Subcutaneous adipose tissue (tissue), 4 donors: ENCODE data around the gene PPIL3. TPM values are rescaled to one million over a fixed set of nuclear protein-coding genes. Genes with fewer than 3 reads are reported as not detected.

ENCODE experiments used
- total RNA-seq, 4 donors: library from RNA; depleted of rRNA; stranded (reverse); fragments of >200 nt; gene quantifications; one replicate each; pipeline ENCODE4 v1.1.0, GENCODE V29; 2016
- TF ChIP-seq, protein P1 (sequence below): fragments of 450-650 bp; IDR thresholded peaks from one replicate; pipeline ENCODE4 v1.5.1; 2016; ENCODE audit warnings: low read depth, mild to moderate bottlenecking, control low read depth, antibody characterized with exemption, moderate library complexity

PPIL3 gene
- total RNA-seq, 4 donors from 2014 or later: 13.6 to 34.6 (median 28.0) TPM

DNA sequence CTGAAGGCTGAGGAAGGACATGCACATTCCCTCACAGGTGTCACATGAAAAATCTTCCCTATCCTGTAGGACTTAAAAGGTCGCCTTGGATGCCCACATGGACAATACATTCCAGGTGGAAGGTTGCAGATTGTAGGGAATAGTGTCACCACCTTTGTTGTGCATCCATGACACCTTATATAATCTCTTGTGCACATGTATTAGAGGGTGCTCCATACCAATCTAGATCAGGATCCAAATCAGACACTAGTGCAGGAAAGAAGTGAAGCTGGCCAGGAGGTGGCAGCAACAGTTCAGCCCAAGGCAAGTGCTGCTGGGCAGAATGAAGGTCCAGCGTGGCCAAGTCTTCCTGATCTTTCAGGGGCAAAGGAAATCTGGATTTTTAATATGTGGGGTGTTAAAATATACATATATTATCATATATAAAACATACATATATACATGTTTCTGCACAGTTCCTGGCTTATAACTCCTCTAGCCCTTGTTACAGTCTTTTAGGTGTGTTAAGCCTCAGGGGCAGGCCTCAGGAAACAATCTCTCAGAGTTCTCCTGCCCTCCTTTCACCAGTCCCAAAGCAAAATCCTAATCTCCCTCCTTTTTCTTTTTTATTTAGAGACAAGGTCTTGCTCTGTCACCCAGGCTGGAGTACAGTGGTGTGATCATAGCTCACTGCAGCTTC lies 16.9 kb upstream of the PPIL3 start:
- TF ChIP-seq, protein P1, sequence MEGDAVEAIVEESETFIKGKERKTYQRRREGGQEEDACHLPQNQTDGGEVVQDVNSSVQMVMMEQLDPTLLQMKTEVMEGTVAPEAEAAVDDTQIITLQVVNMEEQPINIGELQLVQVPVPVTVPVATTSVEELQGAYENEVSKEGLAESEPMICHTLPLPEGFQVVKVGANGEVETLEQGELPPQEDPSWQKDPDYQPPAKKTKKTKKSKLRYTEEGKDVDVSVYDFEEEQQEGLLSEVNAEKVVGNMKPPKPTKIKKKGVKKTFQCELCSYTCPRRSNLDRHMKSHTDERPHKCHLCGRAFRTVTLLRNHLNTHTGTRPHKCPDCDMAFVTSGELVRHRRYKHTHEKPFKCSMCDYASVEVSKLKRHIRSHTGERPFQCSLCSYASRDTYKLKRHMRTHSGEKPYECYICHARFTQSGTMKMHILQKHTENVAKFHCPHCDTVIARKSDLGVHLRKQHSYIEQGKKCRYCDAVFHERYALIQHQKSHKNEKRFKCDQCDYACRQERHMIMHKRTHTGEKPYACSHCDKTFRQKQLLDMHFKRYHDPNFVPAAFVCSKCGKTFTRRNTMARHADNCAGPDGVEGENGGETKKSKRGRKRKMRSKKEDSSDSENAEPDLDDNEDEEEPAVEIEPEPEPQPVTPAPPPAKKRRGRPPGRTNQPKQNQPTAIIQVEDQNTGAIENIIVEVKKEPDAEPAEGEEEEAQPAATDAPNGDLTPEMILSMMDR: no peak

DNA sequence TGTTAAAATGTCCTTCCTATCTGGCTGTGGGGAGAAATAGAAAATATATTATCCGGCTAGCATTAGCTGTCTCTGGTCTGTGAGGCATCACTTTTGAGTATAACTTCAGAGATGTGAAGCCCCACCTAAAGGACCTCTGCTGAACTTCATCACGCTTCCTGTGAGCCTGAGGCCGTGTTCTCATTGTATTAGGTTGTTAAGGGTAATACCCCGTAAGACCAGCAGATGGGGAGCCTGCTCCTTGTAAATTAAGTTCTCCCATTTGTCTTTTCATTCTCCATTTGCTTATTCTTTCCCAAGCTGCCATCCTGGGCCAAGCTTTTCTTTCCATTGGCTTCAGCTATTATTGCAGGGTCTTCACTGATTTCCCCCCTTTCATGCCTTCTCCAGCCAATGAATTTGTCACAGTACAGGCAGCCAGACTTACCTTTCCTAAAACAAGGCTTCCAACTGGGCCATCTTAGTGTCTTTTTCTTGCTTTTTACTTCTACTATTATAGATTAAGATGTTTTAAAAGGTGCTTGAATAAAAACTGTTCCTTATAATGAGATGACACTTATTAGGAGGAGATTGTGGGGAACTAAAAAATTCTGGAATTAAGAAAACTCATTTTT lies 12.7 kb upstream of the PPIL3 start:
- TF ChIP-seq, protein P1: no peak

DNA sequence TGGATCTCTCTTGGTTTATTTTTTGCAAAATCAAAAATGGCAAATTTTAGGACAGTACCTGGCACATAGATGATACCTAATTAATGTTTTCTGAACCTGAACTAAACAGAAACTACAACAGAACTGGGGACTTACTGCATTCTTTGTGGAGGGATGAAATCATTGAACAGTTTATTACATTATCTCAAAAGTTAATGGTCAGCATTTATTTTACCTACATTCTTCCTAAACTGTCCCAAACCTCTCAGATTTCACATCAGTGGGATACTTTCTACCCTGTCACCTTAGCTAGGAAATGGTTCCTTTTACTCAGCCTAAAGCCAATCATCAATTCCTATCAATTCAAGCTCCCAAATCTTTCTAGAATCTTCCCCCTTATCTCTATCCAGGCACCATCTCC lies 10.6 kb upstream of the PPIL3 start:
- TF ChIP-seq, protein P1: no peak

DNA sequence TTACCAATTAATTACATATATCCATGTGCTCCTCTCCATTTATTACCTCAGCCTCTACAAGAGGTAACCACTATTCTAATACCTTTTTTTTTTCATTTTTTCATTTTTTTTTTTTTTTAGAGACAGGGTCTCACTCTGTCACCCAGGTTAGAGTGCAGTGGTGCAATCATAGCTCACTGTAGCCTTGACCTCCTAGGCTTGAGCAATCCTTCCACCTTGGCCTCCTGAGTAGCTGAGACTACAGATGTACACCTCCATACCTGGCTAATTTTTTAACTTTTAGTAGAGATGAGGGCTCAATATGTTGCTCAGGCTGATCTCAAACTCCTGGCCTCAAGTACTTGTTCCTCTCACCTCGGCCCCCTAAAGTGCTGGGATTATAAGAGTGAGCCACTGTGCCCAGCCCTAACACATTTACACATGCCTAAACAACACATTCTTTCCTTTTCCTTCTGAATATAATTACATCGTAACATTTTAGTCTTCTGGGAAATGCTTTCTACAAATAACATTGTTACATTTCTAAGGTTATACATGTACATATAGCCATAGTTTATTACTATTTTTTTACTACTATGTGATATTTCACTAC lies 10.5 kb downstream of the PPIL3 start:
- TF ChIP-seq, protein P1: no peak

DNA sequence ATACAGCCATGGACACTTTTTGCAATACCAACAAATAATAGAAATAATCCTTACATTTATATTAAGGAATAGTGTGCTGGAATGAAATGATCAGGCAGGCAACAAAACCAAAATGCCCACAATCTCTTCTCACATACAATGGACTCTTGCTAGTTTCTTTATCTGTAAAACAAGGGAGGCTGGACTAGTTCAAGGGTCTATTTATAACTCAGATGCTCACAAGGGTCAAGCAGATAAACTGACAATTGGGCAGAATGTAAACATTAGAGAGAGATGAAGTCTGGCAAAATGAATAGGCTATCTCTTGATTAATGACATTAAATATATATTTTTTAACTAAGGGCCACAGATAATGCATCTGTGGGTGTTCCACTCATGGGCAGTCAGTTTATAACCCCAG lies 11.4 kb downstream of the PPIL3 start:
- TF ChIP-seq, protein P1: no peak

DNA sequence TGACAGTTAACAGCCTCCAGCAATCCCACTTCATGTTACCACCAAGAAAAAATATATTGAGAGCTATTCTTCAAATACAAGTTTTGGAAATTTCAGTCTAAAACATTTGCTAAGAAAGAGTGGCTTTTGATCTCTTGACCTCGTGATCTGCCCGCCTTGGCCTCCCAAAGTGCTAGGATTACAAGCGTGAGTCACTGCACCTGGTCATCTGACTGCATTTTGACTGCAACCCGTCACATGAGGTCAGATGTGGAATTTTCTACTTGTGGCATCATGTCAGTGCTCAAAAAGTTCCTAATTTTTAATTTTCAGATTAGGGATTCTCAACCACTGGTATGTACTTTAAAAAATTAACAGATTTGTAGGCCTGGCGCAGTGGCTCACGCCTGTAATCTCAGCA lies 15.3 kb downstream of the PPIL3 start:
- TF ChIP-seq, protein P1: no peak

DNA sequence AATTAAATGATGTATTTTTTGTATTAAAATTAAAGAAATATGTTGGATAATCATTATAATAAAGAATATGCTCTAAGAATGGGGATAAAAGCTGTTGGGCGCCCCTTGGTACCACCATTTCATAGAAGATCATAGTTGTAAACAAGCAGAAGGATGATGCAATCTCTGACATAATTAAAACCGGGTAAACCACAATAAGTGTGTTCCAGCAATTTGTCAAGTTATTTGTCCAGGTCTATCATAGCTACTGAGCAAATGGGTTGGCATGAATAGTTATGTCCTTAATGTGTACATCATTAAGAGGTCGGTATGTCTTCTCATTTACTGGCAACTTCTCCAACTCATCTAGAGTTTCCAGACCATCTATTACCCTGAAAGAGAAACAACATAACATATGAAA lies 17.7 kb downstream of the PPIL3 start:
- TF ChIP-seq, protein P1: no peak
